Inflammatory macrophage treated with lipopolysaccharide for 4 hours (primary cell): ENCODE results near the gene GALNT13.
A peak's percentile ranks its signal among the peaks of the same experiment; 100 is the strongest.

Experiments
- DNase-seq: peaks from one replicate; pipeline ENCODE4 v3.0.0-alpha.2; 2020

The GALNT13 gene

DNA sequence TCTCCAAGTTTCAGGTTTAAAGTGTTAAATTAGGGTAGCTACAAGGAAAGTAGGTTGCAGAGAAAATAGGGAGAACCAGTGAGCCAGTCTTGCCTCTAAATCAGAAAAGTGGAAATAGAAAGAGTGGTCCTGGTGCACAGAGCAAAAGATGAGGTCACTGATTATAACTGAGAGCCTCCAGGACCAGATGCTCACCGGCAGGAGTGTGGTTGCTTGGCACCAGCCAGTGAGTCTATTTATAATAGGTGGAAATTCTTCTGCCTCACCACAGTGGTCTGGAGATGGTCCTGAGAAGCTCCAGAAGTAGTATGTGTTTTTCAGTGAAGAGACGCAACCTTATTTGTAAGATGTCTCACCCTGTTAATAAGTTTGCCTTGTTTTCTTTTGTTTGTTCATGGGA is 452.9 kb downstream of the GALNT13 start:
- DNase-seq = no peak

DNA sequence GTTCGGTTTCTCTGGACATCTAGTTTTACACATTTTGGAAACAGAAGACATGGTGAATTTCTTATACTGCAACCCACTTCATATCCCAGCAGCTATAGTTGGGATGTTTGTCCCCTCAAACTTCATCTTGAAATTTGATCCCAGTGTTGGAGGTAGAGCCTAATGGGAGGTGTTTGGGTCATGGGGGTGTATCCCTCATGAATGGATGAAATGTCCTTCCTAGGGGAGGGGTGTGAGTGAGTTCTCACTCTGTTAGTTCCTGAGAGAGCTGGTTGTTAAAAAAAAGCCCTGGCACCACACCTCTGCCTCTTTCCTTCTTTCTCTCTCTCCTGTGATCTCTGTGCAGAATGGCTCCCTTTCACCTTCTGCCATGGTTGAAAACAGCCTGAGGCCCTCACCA is 457.8 kb downstream of the GALNT13 start:
- DNase-seq = no peak

DNA sequence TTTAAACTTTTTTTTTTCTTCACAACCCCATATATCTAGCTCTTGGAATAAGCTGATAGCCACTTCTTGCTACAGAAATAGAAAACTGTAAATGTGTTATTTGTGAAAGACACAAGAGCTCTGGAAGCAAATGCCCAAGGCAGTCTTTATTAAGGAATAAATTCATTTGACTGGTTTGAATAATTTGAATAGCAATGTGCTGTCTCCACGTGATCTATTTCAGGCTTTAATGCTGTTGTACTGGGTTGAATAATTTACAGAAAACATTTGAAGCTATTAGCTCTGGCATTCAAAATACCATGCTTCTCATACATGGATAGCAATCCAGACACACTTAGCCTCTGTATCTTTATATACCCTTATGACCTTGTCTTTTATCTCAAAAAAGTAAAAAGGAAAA is 460.1 kb downstream of the GALNT13 start:
- no peak for DNase-seq

GRCh38 chr2:154336201-154336600 is 464.5 kb downstream of the GALNT13 start:
- DNase-seq = no peak

DNA sequence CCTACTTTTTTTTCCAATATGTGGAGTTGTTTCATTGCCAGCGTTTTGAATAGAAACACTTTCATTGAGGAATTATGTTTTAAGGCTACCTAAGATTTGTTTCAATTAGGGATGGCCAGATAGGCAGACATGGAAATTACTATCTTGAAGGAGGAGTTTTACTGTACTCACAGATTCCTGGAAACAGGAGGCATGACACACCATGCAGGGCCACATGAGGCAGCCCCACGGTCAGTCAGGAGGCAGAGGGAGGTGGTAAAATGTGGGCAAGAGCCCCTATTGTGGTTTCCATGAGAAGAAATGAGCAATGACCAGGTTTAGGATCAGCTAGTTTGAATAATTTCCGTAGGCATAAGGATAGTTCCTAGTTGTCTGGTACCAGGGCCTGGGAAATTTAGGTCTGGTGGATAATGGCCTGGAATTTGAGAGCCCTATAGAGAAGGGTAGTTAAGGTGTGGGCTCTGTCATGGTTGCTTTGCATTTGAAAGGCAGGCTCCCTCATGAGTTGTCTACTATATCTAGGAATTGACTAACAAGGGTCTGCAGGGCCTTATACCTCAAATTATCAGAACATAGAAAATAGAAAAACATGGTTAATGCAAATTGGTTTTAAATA is 466.7 kb downstream of the GALNT13 start:
- no peak for DNase-seq

GRCh38 chr2:154343282-154343681 is 471.6 kb downstream of the GALNT13 start:
- no peak for DNase-seq

GRCh38 chr2:154350911-154351310 is 479.2 kb downstream of the GALNT13 start:
- DNase-seq = no peak

GRCh38 chr2:154361276-154361675 is 489.6 kb downstream of the GALNT13 start:
- no peak for DNase-seq

- no peak for DNase-seq
Measured at GRCh38 chr2:154368153-154368552, 496.4 kb downstream of the GALNT13 start.

GRCh38 chr2:154370873-154371272 is 499.2 kb downstream of the GALNT13 start:
- no peak for DNase-seq

GRCh38 chr2:154374416-154374815 is 502.7 kb downstream of the GALNT13 start:
- no peak for DNase-seq

GRCh38 chr2:154375579-154375931 is 503.8 kb downstream of the GALNT13 start:
- DNase-seq = peak; percentile 25

- DNase-seq = no peak
Measured at GRCh38 chr2:154381931-154382794, 510.4 kb downstream of the GALNT13 start.

- DNase-seq = no peak
Measured at GRCh38 chr2:154386186-154386585, 514.5 kb downstream of the GALNT13 start.

DNA sequence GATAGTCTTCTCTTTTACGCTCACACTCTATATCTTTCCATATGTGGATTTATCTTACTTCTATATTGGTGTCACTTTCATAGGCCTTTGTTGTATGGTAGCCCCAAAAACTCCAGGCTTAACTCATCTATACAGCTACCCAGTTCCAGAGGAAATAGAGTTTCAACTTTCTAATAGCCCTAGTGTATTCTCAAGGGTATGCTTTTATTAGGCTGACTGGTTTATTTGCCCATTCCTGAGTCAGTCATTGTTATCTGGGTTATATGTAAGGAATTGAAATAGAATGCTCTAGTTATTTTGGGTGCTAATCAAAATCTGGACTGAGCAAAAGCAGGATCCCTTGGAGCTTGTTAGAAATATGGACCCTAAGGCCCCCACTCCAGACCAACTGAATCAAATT is 519.3 kb downstream of the GALNT13 start:
- DNase-seq = no peak

- DNase-seq = no peak
Measured at GRCh38 chr2:154392256-154392655, 520.5 kb downstream of the GALNT13 start.

- no peak for DNase-seq
Measured at GRCh38 chr2:154394600-154394999, 522.9 kb downstream of the GALNT13 start.

DNA sequence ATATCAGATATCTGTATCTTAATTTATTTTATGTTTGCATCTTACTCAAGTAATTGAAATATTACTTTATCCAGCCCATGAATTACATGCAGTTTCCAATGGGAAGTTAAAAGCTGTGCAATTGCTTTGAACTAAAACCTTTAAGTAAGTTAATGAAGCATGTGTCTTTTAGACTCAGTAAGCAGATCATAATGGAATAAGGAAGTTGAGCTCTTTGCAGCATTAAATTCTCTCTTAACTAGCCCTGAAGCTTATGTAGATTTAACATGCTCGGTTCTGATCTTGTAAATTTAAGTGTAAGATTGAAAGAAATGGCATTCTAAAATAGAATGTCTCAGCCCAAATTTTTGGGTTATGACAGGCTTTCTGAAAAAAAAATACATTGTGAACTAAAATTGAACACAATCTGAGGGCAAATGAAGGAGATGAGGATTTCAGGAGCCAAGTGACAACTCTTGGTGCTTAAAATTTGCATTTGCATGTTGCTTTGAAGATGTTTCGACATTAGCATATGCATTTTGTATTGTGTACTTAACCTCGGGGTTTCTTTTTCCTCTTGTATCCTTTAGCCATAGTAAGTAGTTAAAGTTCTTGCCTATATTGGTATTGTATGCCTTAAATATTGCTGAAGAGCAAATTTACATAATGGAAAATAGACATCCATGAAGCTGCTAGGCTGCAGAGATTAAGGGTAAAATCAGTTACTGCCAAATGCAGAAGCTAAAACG is 529.0 kb downstream of the GALNT13 start:
- no peak for DNase-seq

DNA sequence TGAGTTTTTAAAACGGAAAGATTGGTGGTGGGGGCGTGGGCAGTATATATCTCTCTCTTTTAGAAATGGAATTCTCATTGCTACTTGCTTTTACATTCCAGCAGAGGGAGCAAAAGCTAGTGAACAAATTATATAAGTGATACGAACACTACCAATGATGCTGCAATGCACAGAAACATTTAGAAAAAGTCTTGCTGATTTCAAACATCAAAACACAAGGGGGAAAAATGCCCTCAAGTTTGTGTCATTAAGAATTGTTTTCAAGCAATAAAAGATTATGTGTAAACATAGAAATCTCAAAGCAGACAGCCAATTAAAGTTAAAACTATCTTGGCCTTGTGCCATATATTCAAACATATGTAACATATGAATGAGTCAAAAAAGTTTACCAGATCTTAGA is 530.5 kb downstream of the GALNT13 start:
- peak; percentile 31 for DNase-seq

DNA sequence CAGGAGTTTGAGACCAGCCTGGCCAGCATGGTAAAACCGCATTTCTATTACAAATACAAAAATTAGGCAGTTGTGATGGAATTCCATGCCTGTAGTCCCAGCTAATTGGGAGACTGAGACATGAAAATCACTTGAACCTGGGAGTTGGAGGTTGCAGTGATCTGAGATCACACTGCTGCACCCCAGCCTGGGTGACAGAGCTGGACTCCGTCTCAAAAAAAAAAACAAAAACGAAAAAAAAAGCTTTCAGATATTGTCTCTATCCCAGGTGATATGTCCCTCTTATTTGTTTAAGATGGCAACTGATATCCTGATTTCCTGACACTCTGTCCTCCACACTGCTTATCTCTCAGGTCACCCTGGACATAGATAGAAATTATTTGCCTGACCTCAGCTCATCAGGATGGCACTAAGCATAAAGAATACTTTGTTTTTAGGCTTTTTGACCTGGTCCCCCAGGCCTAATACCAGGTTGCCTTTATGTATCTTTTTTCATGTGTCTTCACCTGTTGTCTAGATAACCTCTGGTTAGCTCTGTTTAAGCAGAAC is 531.6 kb downstream of the GALNT13 start:
- no peak for DNase-seq

- DNase-seq = no peak
Measured at GRCh38 chr2:154408786-154409185, 537.1 kb downstream of the GALNT13 start.

DNA sequence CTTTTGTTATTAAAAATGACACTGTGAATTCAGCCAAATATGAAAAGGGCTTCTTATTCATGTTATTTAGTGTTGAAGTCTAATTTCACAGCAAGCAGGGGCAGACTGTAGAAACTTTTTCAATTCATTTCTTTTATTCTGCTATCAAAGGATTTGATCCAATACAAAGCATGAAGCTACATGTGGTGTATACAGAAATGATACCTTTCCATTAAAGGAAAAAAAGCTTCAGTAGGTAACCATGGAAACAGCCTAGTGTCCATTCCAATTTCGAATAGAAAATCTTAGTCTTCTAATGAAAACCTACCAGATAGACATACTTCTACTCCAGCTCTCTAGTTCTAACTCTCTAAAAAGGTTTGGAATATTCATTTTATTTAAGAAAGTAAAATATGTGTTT is 550.5 kb downstream of the GALNT13 start:
- no peak for DNase-seq

DNA sequence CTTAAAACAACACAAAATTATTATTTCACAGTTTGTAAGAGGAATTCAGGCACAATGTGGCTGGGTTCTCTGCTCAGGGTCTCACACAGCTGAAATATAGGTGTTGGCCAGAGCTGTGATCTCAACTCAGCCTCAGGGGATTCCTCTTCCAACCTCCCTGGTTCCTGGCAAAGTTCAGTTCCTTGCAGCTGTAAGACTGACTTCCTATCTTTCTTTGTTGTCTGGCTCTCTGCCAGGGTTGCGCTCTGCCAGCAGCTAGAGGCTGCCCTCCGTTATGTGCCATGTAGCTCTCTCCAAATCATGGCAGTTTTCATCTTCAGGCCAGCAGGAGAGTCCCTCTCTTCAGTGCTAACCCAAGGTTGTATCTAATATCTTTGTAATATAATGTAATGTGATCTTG is 554.3 kb downstream of the GALNT13 start:
- no peak for DNase-seq

DNA sequence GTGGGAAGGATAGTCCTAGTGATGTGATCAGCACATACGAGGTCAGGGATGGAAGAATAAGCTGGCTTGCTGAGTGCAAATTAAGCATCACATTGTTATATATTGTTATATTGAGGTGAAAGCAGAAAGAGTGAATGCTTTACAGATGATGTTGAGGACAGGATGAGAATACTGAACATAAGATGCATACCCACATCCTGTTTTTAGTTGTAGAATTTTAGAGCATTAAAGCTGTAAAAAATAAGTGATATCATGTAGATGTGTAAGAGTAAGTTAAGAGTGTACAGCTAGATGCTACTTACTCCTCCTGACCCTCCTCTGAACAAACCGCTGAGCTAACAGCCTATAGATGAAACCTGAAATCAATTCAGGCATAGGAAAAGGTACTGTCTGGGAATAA is 555.7 kb downstream of the GALNT13 start:
- no peak for DNase-seq
